Right hindlimb (tissue), 1 donor: ENCODE results near the gene CYTH4.

Experiments used
- DNase-seq: peaks from one replicate; pipeline ENCODE4 v3.0.0-alpha.2; 2018

CYTH4 gene

DNA sequence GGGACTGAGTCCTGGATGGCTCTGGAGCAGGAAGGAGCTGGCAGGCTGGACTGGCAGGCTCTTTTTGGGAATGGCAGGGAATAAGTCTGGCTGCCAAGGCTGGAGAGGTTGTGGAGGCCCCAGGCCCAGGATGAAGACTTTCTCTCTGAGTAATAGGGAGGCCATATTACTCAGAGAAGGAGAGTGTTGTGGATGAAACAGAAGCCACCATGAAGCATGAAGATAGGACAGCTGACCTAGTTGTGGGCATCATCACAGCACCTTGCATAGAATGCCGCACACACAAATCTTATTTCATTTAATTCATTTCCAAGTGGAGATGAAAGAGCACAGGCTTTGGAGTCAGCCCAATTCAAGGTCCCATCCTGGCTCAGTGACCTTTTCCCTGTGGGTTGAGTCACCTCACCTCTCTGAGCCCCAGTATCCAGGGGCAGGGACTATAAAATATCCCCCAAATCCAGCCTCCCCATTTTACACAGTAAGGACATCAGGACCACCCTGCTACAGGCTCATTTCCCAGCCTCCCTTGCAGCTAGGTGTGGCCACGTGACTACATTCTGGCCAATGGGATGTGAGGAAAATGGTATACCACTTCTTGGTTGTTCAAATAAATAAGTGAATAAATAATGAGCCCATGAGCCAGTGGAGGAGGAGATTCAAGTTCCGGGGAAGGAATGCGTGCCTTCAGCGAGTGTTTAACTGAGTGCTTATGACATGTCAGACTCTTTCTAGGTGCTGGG, 9.4 kb downstream of the CYTH4 start:
- DNase-seq = no peak

DNA sequence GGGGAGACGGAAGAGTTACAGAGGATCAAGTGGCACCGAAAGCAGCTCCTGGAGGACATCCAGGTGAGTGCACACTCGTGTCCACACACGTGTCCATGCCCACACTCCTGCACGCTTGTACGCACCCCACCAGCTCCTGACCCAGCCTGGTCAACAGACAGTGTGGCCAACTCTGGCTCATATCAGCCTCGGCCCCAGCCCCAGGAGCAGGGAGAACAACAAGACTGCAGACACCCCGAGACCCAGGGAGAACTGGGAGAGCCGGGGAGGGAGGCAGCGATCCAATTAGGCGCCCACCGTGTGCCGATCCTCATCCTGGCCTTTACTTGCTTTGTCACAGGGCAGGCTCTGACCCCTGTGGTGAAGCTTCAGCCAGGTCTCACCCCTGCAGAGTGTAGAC, 10.3 kb downstream of the CYTH4 start:
- no peak for DNase-seq

DNA sequence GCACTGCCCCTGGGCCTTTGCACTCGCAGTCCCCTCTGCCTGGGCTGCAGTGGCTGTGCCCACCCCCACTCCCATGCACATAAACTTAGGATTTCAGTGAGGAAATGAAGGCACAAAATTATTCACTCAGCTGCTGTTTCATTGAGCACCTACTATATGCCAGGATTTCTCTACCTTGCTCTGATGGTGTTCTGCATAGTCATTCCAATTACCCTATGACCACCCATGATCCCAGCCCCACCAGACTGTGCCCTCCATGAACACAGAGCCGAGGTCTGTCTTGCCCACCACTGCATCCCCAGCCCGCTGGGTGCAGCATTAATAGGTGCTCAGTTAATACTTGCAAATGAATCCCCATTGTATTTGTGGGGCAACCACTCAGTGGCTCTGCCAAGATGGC, 10.9 kb downstream of the CYTH4 start:
- DNase-seq = no peak

DNA sequence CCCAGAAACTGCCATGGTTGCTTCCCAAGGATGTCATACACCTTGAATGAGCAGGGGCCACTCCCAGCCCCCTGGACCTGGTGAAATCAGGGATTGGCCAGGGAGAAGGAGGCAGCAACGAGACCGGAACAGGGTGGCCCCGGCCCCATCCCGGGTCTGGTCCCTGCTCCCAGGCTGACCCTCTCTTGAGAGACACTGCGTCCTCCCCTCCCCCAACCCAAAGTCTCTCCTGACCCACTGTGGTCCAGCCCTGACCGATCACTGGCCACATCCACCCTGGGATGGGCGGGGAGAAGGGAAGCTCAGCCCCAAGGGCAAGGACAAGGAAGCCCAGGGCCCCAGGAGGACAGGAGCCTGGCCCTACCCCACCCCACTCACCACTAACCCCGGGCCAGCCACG, 12.4 kb downstream of the CYTH4 start:
- no peak for DNase-seq

DNA sequence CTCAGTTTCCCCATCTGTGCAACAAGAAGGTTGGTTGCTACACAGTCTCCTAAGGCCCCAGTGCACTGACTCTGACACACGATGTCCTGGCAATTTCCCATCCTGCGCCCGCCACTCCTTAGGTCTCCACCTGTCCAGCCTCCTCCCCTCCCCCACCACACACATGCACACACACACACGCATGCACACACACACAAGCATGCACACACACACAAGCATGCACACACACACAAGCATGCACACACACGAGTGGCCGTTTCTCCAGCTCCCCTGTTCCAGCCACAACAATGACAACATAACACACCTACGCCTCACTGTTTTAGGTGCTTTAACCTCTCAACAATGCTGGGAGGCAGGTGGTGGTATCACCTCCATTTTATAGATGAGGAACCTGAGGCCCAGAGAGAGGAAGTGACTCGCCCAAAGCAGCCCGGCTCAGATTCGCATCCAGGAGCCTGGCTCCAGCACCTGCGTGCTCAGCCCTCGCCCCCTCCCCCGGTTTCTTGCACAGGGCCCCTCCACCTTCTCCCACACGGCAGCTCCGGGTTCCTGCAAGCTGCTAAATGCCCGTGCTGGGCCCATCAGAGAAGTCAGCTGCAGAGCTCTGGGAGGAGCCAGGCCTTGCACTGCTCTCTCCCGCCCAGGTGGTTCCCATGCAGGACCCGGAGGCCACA, 13.0 kb downstream of the CYTH4 start:
- DNase-seq = no peak

DNA sequence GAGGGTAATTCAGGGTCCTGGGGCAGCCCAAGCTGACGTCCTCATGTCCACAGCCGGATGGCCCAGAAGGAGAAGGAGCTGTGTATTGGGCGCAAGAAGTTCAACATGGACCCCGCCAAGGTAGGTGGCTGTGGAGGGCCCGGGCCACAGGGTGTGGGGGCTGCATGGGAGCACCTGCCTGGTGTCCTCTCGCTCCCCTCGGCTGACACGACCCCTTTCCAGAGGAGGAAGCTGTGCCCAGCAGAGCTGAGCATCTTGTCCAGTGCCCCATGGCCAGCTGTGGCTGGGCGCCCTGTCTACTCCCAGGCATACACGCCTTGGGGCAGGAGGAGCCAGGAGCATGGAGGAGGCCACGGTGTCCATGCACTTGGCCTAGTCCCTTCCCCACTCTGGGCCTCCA, 13.6 kb downstream of the CYTH4 start:
- no peak for DNase-seq

DNA sequence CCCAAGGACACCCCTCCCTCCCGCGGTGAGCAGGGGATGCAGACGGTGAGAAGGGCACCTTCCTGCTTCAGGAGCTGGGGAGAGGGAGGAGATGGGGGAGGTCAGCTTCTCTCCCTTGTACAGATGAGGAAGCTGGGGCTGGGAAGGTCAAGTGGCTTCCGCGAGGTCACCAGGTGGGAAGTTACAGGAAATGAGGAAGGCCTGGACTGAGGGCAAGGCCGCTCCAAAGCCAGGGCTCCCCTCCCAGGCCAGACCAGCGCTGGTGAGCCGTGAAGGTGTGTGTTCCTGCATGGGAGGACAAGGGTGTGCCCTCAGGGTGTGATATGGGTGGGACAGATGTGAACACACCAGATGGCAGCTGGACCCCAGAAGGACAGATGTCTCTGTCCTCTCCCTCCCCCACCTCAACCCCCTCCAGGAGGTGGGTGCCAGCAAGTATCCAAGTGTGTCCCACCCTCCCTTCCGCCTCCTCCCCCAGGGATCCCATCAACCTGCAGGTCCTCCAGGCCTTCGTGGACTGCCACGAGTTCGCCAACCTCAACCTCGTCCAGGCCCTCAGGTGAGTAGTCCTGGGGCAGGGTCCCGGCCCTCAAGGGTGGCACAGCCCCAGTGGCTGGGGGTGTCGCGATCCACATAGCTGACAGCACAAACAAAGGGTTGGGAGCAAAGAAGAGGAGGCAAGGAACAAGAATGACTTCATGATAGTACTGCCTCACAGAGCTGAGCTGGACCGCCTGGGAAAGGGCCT, 16.6 kb downstream of the CYTH4 start:
- DNase-seq = no peak

DNA sequence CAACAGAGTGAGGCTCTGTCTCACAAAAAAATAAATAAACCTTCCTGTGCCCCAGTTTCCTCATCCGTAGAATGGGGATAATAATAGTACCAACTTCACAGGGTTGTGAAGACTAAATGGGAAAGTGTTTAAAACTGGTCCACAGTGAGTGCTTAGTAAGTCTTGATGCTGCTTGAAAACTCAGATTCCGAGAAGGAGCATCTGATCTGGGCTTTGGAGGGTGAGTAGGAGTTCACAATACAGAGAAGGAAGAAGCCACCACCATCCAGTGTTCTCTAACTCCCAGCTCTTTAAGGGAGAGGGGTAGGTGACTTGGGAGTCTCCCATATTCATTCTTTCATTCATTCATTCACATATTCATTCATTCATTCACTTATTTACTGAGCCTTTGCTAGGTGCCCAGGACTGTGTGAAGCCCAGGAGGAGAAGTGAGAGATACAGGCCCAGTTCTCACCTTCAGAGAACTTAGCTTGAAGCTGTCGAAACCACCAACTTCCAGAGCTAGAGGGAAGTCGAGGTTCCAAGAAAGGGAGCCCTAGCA, 17.7 kb downstream of the CYTH4 start:
- no peak for DNase-seq

DNA sequence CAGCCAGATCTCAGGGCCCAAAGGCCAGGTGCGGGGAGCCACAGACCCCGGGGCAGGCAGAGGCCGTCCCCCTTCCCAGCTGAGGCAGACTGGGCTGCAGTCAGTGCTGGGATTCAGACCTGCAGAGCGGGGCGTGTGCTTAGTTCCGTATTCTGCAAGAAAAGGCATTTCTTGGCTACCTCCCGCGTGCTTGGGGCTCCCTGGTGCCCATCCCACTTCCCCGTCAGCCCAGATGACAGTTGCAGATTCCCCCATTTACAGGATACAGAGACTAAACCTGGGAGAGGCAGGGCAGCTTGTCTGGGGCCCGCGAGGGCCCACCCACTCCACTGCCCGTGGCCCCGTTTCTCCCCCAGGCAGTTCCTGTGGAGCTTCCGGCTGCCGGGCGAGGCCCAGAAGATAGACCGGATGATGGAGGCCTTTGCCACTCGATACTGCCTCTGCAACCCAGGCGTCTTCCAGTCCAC, 18.3 kb downstream of the CYTH4 start:
- DNase-seq = no peak

DNA sequence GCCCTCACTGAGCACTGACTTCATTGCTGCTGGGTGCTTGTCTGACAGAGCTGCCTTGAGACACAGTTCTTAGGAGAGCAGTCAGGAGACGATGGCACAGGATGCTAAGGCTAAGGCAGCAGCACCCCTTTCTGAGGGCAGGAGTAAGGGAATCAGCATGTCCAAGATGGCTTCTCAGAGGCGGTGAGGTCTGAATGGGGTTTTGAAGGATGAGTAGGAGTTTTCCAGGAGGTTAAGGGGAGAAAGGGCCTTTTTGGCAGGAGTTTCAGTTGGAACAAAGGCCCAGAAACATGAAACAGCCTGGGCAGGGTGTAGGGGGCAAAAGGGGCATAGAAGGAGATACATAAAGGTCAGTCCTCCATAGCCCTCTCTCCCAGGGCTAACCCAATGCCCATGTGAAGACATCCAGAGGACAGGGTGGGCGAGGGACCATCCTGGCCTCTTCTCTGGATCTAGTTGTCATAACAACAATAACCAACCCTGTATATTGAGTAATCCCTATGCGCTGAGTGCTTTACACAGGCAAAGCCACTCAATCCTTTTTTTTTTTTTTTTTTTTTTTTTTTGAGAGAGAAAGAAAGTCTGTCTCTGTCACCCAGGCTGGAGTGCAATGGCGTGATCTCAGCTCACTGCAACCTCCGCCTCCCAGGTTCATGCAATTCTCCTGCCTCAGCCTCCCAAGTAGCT, 19.0 kb downstream of the CYTH4 start:
- DNase-seq = no peak

DNA sequence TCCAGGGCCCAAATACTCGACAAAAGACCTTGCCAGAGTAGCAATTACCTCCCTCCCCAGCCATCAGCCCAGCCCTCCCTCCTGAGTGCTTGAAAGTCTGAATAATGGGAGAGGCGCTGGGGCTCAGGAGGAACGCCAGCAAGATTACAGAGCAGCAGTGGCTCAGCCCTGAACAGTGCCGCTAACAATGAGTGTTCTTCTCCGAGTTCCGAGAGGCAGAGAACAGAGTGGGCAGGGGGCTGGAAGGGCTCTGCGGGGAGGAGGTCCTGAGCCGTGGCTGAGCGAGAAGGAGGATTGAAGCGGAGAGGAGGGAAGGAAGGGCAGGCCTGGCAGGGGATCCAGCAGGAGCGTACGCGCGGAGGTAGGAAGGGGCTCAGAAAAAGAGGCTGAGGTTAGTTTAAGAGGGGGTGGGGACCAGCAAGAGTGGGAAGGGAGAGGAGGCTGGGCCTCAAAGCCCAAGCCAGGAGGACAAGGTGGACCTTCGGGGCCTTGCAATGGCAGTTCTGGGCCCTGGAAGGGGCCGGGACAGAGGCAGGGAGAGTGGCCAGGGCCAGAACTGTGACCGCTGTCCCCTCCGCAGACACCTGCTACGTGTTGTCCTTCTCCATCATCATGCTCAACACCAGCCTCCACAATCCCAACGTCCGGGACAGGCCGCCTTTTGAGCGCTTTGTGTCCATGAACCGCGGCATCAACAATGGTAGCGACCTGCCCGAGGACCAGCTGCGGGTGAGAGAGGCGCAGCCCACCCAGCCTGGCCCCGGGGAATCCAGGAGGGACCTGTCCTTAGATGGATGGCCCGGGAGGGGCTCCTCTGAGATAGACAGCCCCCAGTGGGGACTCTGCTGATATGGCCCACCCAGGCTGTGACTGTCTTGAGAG, 20.6 kb downstream of the CYTH4 start:
- DNase-seq = no peak

DNA sequence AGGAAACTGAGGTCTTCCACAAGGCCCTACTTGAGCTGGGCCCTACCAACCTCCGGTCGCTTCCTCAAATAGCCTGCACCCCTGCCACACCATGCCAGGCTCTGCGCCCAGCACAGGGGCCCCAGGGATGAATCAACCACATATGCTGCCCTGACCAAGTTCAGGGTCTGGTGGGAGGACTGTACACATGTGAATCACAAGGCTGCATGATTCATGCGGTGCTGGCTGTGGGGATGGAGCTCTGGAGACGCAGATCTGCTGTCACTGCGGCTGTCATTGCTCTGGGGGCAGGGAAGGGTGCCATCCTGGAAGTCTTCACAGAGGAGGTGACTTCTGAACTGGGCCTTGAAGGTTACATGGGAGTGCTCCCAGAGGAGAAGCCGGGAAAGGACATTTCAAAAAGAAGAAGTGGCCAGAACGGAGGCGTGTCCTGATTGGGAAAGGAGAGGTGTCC, 21.5 kb downstream of the CYTH4 start:
- DNase-seq = no peak

DNA sequence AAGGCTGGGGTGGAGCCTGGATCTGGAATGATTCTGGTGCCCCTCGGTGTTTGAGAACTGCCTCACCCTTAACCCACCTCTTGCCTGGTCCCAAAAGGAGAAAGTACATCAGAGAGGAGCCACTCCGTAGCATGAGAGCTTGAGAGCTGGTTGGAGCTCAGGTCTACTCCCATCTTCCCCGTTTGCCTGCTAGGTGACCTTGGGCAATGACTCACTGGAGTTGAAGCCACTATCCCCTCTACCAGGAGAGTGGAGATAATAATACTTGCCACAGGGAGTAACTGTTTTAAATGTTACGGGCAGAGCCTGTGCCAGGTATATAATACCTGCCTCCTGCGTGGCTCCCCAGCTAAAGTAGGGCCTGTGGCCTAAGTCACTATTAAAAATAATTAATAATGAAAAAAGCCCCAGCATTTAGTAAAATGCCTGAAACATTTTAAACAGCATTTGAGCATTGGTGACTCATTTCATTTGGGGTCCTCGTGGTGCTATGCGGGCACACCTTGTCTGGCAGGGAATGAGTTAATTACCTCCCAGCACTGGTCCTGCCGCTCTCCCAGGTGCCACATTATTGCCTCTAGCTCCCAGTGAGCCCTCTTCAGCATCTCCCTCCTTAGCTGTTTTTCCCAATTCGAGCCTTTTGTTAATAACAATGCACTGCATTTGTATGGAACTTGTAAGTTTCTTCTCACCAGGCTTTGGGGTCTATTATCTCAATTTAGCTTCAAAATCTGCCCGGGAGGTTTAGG, 22.5 kb downstream of the CYTH4 start:
- no peak for DNase-seq

DNA sequence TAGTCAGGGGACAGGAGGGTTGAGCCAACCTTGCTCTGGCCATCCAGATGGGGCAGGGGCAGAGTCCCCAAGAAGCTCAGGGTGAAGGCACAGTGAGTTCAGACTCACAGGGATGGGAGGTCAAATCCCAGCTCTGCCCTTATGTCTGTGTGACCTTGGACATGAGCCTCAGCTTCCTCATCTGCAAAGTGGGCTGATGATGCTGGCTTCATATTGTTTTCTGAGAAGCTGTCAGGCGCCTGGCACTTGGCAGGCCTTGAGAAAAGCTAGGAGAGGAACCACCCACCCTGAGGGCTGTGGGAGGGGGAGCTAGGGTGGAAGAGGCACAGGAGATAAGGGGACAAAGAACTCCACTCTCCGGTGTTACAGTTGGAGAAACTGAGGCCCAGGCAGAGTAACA, 23.6 kb downstream of the CYTH4 start:
- DNase-seq = no peak

DNA sequence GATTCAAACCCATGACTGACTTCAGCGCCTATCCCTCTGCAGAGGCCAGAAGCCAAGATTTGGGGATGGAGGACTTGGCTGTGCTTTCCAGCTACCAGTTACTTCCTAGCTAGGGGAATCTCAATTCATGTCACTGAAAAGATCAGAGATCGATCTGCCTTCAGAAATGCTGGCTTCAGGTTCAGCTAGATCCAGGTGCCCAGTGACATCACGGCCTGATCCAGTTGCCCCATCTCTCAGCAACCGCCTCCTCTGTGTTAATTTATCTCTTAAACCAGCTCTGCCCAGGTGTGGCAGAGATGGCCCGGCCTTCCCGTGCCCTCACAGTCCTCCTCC, 24.2 kb downstream of the CYTH4 start:
- DNase-seq = no peak

DNA sequence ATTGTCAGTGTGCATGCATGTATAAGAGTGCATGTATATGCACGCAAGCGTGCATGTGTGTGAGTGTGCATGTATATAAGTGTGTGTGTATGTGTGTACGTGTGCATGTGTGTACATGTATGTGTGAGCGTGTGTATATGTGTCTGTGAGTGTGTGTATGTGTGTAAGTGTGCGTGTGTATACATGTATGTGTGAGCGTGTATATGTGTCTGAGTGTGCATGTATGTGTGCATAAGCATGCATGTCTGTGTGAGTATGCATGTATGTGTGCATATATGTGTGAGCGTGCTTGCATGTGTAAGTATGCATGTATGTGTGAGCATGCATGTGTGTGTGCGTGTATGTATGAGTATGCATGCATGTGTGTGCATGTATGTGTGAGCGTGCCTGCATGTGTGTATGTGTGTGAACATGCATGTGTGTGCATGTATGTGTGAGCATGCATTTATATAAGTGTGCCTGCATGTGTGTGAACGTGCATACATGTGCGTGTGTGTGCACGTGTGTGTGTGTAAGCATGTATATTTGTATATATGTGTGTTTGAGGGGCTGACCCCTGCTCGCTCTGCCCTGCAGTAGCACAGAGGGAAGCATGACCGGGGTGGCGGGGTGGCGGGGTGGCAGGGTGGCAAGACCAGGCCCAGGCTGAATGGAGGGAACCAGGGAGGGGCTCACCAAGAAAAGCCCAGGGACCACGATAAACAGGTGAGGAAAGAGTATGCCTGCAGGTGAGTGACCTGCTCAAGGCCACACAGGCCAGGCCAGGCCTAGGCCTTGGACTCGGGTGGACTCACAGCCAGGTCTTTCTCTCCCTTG, 26.3 kb downstream of the CYTH4 start:
- no peak for DNase-seq

DNA sequence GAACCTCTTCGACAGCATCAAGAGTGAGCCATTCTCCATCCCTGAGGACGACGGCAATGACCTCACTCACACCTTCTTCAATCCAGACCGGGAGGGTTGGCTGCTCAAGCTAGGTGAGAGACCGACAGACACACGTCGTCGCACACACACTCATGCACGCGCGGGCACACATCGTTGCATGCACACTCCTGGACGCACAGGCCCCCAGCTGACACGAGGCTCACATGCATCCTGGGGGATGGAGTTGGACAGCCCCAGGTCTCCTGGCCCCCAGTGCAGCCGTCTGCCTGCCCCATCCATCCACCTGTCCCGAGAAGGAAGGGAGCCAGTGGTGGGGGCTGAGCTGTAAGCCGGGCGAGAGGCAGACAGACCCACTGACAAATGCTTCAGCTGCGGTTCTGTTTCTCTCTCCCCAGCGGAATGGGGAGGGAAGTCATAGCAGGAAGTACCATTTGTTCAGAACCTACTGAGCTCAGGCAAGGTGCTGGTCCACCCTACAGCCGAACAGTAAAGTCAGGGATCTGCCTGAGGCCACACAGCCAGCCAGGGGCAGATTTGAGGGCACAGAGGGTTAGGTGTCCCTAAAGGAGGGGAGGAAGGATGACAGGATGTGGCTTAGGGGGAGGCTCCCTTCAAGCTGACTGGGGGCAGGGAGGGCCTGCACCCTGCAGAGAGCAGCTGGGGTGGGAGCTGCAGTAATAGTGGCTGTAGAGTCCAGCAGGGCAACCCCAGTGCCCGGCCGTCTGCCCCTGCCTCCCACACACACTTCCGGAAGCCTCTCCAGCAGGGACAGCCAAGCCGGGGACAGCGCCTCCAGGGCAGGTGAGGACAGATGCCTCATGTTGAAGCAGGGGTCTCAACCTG, 27.1 kb downstream of the CYTH4 start:
- no peak for DNase-seq

DNA sequence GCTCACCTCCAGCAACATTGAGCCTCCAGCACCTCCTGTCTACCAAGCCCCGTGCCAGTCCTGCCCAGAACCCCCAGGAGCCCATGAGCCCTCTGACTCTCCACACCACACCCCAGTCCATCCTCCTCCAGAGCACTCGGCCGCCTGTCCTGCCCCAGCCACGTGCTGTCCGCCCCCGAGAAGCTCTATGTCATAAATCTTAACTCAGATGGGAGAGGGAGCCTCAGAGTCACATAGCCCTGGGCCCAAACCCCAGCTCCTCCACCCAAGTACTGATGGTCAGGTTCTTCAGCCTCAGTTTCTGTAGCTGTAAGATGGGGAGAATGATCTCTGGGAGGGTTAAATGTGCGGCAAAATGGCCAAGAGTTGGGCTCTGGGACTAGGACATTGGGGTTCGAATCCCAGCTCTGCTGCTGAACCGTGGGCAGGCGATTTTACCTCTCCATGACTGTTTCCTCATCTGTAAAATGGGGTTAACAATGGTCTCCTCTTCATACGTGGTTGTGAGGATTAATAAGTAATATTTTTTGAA, 27.8 kb downstream of the CYTH4 start:
- DNase-seq = no peak
